Type B pancreatic cell (in vitro differentiated cells): ENCODE results near the gene MRPL41. TPM values are rescaled to one million over a fixed set of nuclear protein-coding genes. Genes with fewer than 3 reads are reported as not detected.
"Not testable (repeated sequence)": the region's sequence is repeated elsewhere in the genome, so short reads cannot be mapped to it uniquely, and the experiment has no call there.

Source experiments
- DNase-seq: peaks from one replicate; pipeline ENCODE4 v3.0.0; 2021; ENCODE audit warnings: mixed read lengths; ENCODE audit not compliant: unreplicated experiment; ENCODE audit errors: extremely low spot score
- H3K27ac Mint-ChIP-seq: 2 replicates; pipeline ENCODE4 v1.8.0; 2021; ENCODE audit warnings: mild to moderate bottlenecking, mixed read lengths
- H3K27me3 Mint-ChIP-seq: 2 replicates; pipeline ENCODE4 v1.8.0; 2021; ENCODE audit warnings: mixed read lengths
- H3K36me3 Mint-ChIP-seq: 2 replicates; pipeline ENCODE4 v1.8.0; 2021; ENCODE audit warnings: mixed read lengths
- H3K4me1 Mint-ChIP-seq: one replicate; pipeline ENCODE4 v1.8.0; 2021; ENCODE audit warnings: mixed read lengths; ENCODE audit not compliant: unreplicated experiment
- H3K4me3 Mint-ChIP-seq: 2 replicates; pipeline ENCODE4 v1.8.0; 2021; ENCODE audit warnings: mild to moderate bottlenecking, mixed read lengths
- H3K9me3 Mint-ChIP-seq: 2 replicates; pipeline ENCODE4 v1.8.0; 2021; ENCODE audit warnings: mixed read lengths
- CTCF ChIP-seq: fragments of 200-600 bp; sonication (generic); conservative IDR thresholded peaks from 2 replicates; pipeline ENCODE4 v1.5.0; 2021; ENCODE audit warnings: antibody characterized with exemption, mild to moderate bottlenecking
- total RNA-seq: library from RNA; stranded (reverse); gene quantifications from 2 replicates; pipeline ENCODE4 v1.2.1, GENCODE V29; 2021; ENCODE audit warnings: low replicate concordance

Gene MRPL41
- total RNA-seq, 1 donor from 2014 or later = 51.6 TPM

GRCh38 chr9:137589441-137590122 is 37.9 kb downstream of the MRPL41 start:
- H3K27ac Mint-ChIP-seq = peak overlapping the region; percentile 89
- no peaks in the 10 kb centered on the region for H3K4me1 Mint-ChIP-seq

GRCh38 chr9:137590123-137590468 is 38.4 kb downstream of the MRPL41 start:
- no peak for TF ChIP-seq CTCF
- Mint-ChIP-seq H3K9me3 (no peaks in the 10 kb centered on the region), H3K27ac (no peak overlapping the region), H3K27me3 (no peaks in the 10 kb centered on the region), H3K36me3 (peaks cover 6% of the 10 kb centered on the region), H3K4me3 (no peak overlapping the region), H3K4me1 (no peaks in the 10 kb centered on the region)
- DNase-seq = no peak

More at GRCh38 chr9:137589441-137590122, 37.9 kb downstream of the MRPL41 start:
- Mint-ChIP-seq H3K27me3 (no peaks in the 10 kb centered on the region), H3K4me3 (peak overlapping the region; percentile 92), H3K9me3 (no peaks in the 10 kb centered on the region), H3K36me3 (peaks cover 6% of the 10 kb centered on the region)
- TF ChIP-seq CTCF = no peak
- DNase-seq = no peak

GRCh38 chr9:137590469-137591383 is 39.0 kb downstream of the MRPL41 start, which contains the start of gene ZMYND19:
Gene ZMYND19 (minus strand): TSS chr9:137590512. CDS start chr9:137590263, 249 bp downstream.
- DNase-seq = peak; percentile 95
- Mint-ChIP-seq H3K36me3 (peaks cover 6% of the 10 kb centered on the region), H3K4me1 (no peaks in the 10 kb centered on the region), H3K9me3 (no peaks in the 10 kb centered on the region), H3K4me3 (peak within 1 kb of the TSS; percentile 94), H3K27ac (peak within 1 kb of the TSS; percentile 96), H3K27me3 (no peaks in the 10 kb centered on the region)
- TF ChIP-seq CTCF = no peak

DNA sequence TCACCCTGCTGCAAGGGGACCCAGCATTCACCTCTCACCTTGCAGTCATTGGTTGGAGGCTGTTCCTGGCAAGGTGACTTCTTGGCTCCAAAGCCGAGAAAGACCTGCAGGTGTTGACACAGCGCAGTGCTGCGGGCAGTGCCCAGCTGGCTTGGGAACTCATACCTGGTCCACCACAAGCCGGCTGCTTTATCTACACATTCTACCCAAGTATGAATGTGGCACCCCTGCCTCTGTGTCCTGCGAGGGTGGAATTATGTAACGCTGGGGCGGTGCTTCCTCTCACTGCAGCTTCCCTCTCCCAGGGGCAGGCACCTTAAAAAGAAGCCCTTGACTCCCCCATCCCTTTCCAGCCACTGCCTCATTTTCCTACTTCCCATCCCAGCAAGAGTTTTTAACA is 41.1 kb downstream of the MRPL41 start:
- TF ChIP-seq CTCF = no peak
- H3K27ac Mint-ChIP-seq = no peak overlapping the region
- H3K9me3 Mint-ChIP-seq = no peaks in the 10 kb centered on the region
- no peaks in the 10 kb centered on the region for H3K27me3 Mint-ChIP-seq
- no peak for DNase-seq
- H3K4me1 Mint-ChIP-seq = no peaks in the 10 kb centered on the region
- peak overlapping the region; percentile 13 for H3K4me3 Mint-ChIP-seq
- peaks cover 5% of the 10 kb centered on the region for H3K36me3 Mint-ChIP-seq

GRCh38 chr9:137593176-137593575 is 41.5 kb downstream of the MRPL41 start:
- H3K27ac Mint-ChIP-seq = no peak overlapping the region
- peak overlapping the region; percentile 13 for H3K4me3 Mint-ChIP-seq
- no peak for TF ChIP-seq CTCF
- peaks cover under 1% of the 10 kb centered on the region for H3K36me3 Mint-ChIP-seq
- no peaks in the 10 kb centered on the region for H3K27me3 Mint-ChIP-seq
- no peaks in the 10 kb centered on the region for H3K9me3 Mint-ChIP-seq
- H3K4me1 Mint-ChIP-seq = no peaks in the 10 kb centered on the region
- no peak for DNase-seq

DNA sequence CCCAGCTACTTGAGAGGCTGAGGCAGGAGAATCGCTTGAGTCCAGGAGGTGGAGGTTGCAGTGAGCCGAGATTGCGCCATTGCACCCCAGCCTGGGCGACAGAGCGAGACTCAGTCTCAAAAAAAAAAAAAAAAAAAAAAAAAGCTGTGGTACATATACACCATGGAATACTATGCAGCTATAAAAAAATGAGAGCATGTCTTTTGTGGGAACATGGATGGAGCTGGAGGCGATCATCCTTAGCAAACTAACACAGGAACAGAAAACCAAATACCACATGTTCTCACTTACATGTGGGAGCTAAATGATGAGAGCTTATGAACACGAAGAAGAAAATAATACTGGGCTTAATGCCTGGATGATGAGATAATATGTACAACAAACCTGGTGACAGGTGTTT is 44.9 kb downstream of the MRPL41 start:
- not testable (repeated sequence) for H3K4me1 Mint-ChIP-seq, H3K4me3 Mint-ChIP-seq, H3K27me3 Mint-ChIP-seq, DNase-seq, H3K9me3 Mint-ChIP-seq, H3K36me3 Mint-ChIP-seq, H3K27ac Mint-ChIP-seq
